Panc1 (cell line): ENCODE results near the gene SEMA3D. TPM values are rescaled to one million over a fixed set of nuclear protein-coding genes. Genes with fewer than 3 reads are reported as not detected.

Experiments
- ATAC-seq: fragments of 200-7000 bp; cut with Tn5 transposase; 2 replicates; pipeline ENCODE4 v1.9.1; 2020; ENCODE audit warnings: mild to moderate bottlenecking, moderate library complexity
- BruUV-seq: library from RNA; stranded (reverse); fragments of 400-500 nt; replicated peaks from 2 replicates; lab custom pipeline; 2021; lab: Mats Ljungman, UMichigan
- CTCF ChIA-PET: fragments of 300-600 bp; sonication (Branson Sonifier 250); formaldehyde crosslinking; loops from one replicate; lab custom pipeline; 2022; ENCODE audit warnings: antibody characterized with exemption; lab: Charles Lee
- POLR2A ChIA-PET: fragments of 300-600 bp; sonication (Branson Sonifier 250); formaldehyde crosslinking; loops from one replicate; lab custom pipeline; 2022; ENCODE audit warnings: antibody characterized with exemption; lab: Charles Lee
- DNase-seq: peaks from one replicate; pipeline ENCODE4 v3.0.0-alpha.2; 2010; ENCODE audit warnings: low read depth, low spot score
- H3K27ac ChIP-seq: 2 replicates; pipeline ENCODE4 v1.5.1; 2011; ENCODE audit warnings: mild to moderate bottlenecking, low read length, inconsistent platforms
- H3K27me3 ChIP-seq: fragments of 200-500 bp; sonication (Bioruptor generic); 2 replicates; pipeline ENCODE4 v1.6.0; 2014; ENCODE audit warnings: low read length, inconsistent platforms; ENCODE audit not compliant: control insufficient read depth, insufficient read depth
- H3K36me3 ChIP-seq: fragments of 200-500 bp; sonication (Bioruptor generic); 2 replicates; pipeline ENCODE4 v1.5.1; 2014; ENCODE audit warnings: inconsistent platforms, mild to moderate bottlenecking, low read length, moderate library complexity; ENCODE audit not compliant: control insufficient read depth, insufficient read depth
- H3K4me1 ChIP-seq: 2 replicates; pipeline ENCODE4 v1.5.1; 2011; ENCODE audit warnings: inconsistent platforms, mild to moderate bottlenecking, low read length, moderate library complexity; ENCODE audit not compliant: control insufficient read depth, insufficient read depth
- H3K4me3 ChIP-seq, 2 experiments: 2 replicates each; pipeline ENCODE4 v1.5.1; 2011 to 2012; ENCODE audit warnings: low read depth in 2 of 2, low read length in 2 of 2, mild to moderate bottlenecking in 2 of 2, inconsistent platforms in 1 of 2, moderate library complexity in 1 of 2
- H3K9me3 ChIP-seq: fragments of 200-500 bp; sonication (Bioruptor generic); 2 replicates; pipeline ENCODE4 v1.5.1; 2014; ENCODE audit warnings: low read depth, mild to moderate bottlenecking, inconsistent platforms, low read length, moderate library complexity; ENCODE audit not compliant: control insufficient read depth, insufficient read depth
- POLR2AphosphoS5 ChIP-seq: IDR thresholded peaks from 2 replicates; pipeline ENCODE4 v1.6.1; 2012; ENCODE audit warnings: mild to moderate bottlenecking, low read depth, low read length, moderate library complexity
- SIN3A ChIP-seq: IDR thresholded peaks from 2 replicates; pipeline ENCODE4 v1.6.1; 2012; ENCODE audit warnings: low read depth, mild to moderate bottlenecking, low read length, moderate library complexity, borderline replicate concordance; ENCODE audit not compliant: insufficient read depth
- TCF7L2 ChIP-seq: IDR thresholded peaks from 2 replicates; pipeline ENCODE4 v1.6.1; 2011; ENCODE audit warnings: mild to moderate bottlenecking, low read depth, low read length, inconsistent platforms
- in situ Hi-C: cut with HindIII; loops from 2 replicates; pipeline ENCODE4 v1.10.0; 2016; ENCODE audit warnings: low sequenced_read_pairs, low pct_unique_long_range_greater_than_20kb
- intact Hi-C: fragments of 100-400 bp; cut with micrococcal nuclease; formaldehyde crosslinking; loops from one replicate; pipeline ENCODE4 v1.10.0; 2022; ENCODE audit not compliant: unreplicated experiment
- total RNA-seq: library from RNA; stranded (reverse); gene quantifications from one replicate; pipeline ENCODE4 v1.2.1, GENCODE V29; 2021; ENCODE audit not compliant: unreplicated experiment
- TF ChIP-seq, protein P1 (sequence below), 2 experiments: IDR thresholded peaks; 2 replicates each; pipeline ENCODE4 v1.6.1; 2011 to 2012; ENCODE audit warnings: low read depth in 2 of 2, control low read depth in 1 of 2, low read length in 1 of 2, mild to moderate bottlenecking in 1 of 2, moderate library complexity in 1 of 2; ENCODE audit not compliant: insufficient read depth in 1 of 2
- TF ChIP-seq, protein P2 (sequence below): fragments of 450-650 bp; IDR thresholded peaks from 2 replicates; pipeline ENCODE4 v1.5.1; 2017; ENCODE audit warnings: mild to moderate bottlenecking

Gene SEMA3D
- total RNA-seq, 1 experiment from 2014 or later, result 11.5 TPM

DNA sequence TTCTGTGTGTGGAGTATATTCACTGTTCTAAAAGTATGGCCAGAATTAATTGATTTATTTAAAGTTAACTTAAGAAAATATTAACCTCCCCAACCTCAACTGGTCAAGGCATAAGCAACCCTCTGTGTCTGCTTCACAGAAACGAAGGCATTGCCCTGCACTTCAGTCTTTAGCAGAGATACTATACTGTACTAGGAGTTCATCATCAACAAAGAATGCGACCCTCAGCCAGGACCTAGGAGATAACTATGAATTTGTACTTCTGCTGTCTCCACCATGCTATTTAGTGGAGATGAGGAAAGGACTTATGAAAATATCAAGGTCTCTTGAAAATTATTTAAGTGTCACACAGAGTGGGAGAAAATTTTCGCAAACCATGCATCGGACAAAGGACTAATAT lies 35.7 kb upstream of the SEMA3D start:
- Histone ChIP-seq H3K27me3 (no peaks in the 10 kb centered on the region), H3K9me3 (no peaks in the 10 kb centered on the region), H3K4me1 (peaks cover 10% of the 10 kb centered on the region), H3K27ac (no peak overlapping the region), H3K4me3 (no peak overlapping the region), H3K36me3 (no peaks in the 10 kb centered on the region)
- intact Hi-C loops, result no loop called here
- TF ChIP-seq, protein P1, sequence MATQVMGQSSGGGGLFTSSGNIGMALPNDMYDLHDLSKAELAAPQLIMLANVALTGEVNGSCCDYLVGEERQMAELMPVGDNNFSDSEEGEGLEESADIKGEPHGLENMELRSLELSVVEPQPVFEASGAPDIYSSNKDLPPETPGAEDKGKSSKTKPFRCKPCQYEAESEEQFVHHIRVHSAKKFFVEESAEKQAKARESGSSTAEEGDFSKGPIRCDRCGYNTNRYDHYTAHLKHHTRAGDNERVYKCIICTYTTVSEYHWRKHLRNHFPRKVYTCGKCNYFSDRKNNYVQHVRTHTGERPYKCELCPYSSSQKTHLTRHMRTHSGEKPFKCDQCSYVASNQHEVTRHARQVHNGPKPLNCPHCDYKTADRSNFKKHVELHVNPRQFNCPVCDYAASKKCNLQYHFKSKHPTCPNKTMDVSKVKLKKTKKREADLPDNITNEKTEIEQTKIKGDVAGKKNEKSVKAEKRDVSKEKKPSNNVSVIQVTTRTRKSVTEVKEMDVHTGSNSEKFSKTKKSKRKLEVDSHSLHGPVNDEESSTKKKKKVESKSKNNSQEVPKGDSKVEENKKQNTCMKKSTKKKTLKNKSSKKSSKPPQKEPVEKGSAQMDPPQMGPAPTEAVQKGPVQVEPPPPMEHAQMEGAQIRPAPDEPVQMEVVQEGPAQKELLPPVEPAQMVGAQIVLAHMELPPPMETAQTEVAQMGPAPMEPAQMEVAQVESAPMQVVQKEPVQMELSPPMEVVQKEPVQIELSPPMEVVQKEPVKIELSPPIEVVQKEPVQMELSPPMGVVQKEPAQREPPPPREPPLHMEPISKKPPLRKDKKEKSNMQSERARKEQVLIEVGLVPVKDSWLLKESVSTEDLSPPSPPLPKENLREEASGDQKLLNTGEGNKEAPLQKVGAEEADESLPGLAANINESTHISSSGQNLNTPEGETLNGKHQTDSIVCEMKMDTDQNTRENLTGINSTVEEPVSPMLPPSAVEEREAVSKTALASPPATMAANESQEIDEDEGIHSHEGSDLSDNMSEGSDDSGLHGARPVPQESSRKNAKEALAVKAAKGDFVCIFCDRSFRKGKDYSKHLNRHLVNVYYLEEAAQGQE (IDR thresholded peaks at IDR 0.05; ENCODE audit: insufficient read depth in 1 of 2, low read depth in 2 of 2, low read length in 1 of 2), result no peak
- no peak for TF ChIP-seq SIN3A
- TF ChIP-seq, protein P2, sequence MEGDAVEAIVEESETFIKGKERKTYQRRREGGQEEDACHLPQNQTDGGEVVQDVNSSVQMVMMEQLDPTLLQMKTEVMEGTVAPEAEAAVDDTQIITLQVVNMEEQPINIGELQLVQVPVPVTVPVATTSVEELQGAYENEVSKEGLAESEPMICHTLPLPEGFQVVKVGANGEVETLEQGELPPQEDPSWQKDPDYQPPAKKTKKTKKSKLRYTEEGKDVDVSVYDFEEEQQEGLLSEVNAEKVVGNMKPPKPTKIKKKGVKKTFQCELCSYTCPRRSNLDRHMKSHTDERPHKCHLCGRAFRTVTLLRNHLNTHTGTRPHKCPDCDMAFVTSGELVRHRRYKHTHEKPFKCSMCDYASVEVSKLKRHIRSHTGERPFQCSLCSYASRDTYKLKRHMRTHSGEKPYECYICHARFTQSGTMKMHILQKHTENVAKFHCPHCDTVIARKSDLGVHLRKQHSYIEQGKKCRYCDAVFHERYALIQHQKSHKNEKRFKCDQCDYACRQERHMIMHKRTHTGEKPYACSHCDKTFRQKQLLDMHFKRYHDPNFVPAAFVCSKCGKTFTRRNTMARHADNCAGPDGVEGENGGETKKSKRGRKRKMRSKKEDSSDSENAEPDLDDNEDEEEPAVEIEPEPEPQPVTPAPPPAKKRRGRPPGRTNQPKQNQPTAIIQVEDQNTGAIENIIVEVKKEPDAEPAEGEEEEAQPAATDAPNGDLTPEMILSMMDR, result no peak
- no peak for TF ChIP-seq POLR2AphosphoS5
- no peak for TF ChIP-seq TCF7L2
- DNase-seq (no peak), ATAC-seq (no peak)
- CTCF ChIA-PET, result no interaction called here
- POLR2A ChIA-PET, result no interaction called here
- in situ Hi-C loops, result no loop called here
- no TSS peak for BruUV-seq

DNA sequence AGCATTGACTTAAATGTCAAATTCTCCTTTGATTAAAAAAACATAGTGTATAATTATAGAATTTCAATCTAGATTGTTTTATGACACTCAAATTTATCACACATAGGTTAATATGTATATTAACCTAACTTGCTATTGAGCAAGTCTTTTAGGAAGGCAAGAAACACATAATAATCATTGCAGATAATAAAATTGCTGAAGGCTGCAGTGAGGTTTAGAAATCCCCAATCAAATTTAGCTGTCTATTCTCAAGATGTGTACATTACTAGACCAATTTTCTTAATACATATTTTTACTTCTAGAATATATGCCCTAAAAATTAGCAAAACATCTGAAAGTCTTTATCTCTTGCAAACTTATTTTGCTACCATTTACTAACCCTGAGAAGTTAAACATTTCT lies 34.9 kb upstream of the SEMA3D start:
- no peak overlapping the region for H3K27ac ChIP-seq
- H3K4me1 ChIP-seq, result peaks cover 7% of the 10 kb centered on the region
- in situ Hi-C loops, result no loop called here
- intact Hi-C loops, result no loop called here
- H3K36me3 ChIP-seq, result no peaks in the 10 kb centered on the region
- BruUV-seq, result no TSS peak
- H3K9me3 ChIP-seq, result no peaks in the 10 kb centered on the region
- DNase-seq (no peak), ATAC-seq (no peak)
- H3K4me3 ChIP-seq, result no peak overlapping the region
- H3K27me3 ChIP-seq, result no peaks in the 10 kb centered on the region
- ChIA-PET CTCF (no interaction called here), POLR2A (no interaction called here)
- TF ChIP-seq, protein P1 (IDR thresholded peaks at IDR 0.05; ENCODE audit: insufficient read depth in 1 of 2, low read depth in 2 of 2, low read length in 1 of 2), result no peak
- no peak for TF ChIP-seq POLR2AphosphoS5
- no peak for TF ChIP-seq SIN3A
- TF ChIP-seq TCF7L2, result no peak
- TF ChIP-seq, protein P2, result no peak
